Neural cell (in vitro differentiated cells): ENCODE results near the gene TMEM207. TPM values are rescaled to one million over a fixed set of nuclear protein-coding genes. Genes with fewer than 3 reads are reported as not detected.
A peak's percentile ranks its signal among the peaks of the same experiment; 100 is the strongest.

Experiments used
- H2AFZ ChIP-seq: fragments of 200-600, 300-800 bp; sonication (generic), shearing (Covaris generic); 2 replicates; pipeline ENCODE4 v1.6.0; 2014; ENCODE audit warnings: low read depth, mild to moderate bottlenecking, antibody characterized with exemption, low read length, moderate library complexity
- H3F3A ChIP-seq: fragments of 200-600 bp; shearing (Covaris generic); 2 replicates; pipeline ENCODE4 v1.6.1; 2016; ENCODE audit warnings: mild to moderate bottlenecking, moderate library complexity, mixed read lengths, antibody characterized with exemption, low read length; ENCODE audit not compliant: insufficient read depth, poor library complexity, severe bottlenecking
- H3K27ac ChIP-seq: fragments of 200-600, 300-800 bp; sonication (generic), shearing (Covaris generic); 2 replicates; pipeline ENCODE4 v1.5.1; 2014; ENCODE audit warnings: mild to moderate bottlenecking, low read length, moderate library complexity
- H3K27me3 ChIP-seq: fragments of 300-800, 200-600 bp; sonication (generic), shearing (Covaris generic); 2 replicates; pipeline ENCODE4 v1.6.0; 2014; ENCODE audit warnings: mild to moderate bottlenecking, low read depth, low read length, moderate library complexity; ENCODE audit not compliant: insufficient read depth
- H3K36me3 ChIP-seq: fragments of 300-800, 200-600 bp; sonication (generic), shearing (Covaris generic); 2 replicates; pipeline ENCODE4 v1.5.1; 2014; ENCODE audit warnings: mild to moderate bottlenecking, antibody characterized with exemption, low read length, moderate library complexity; ENCODE audit not compliant: insufficient read depth
- H3K4me2 ChIP-seq: fragments of 300-800, 200-600 bp; sonication (generic), shearing (Covaris generic); 2 replicates; pipeline ENCODE4 v1.6.0; 2014; ENCODE audit warnings: mild to moderate bottlenecking, low read length
- H3K4me3 ChIP-seq: fragments of 300-800, 200-600 bp; sonication (generic), shearing (Covaris generic); 2 replicates; pipeline ENCODE4 v1.5.1; 2014; ENCODE audit warnings: mild to moderate bottlenecking, low read length, moderate library complexity
- H3K79me2 ChIP-seq: fragments of 200-600 bp; shearing (Covaris generic); replicated peaks from 2 replicates; pipeline ENCODE4 v1.6.0; 2014; ENCODE audit warnings: mild to moderate bottlenecking, low read length, moderate library complexity; ENCODE audit not compliant: insufficient read depth
- H3K9ac ChIP-seq: fragments of 300-800, 200-600 bp; sonication (generic), shearing (Covaris generic); 2 replicates; pipeline ENCODE4 v1.6.1; 2016; ENCODE audit warnings: mild to moderate bottlenecking, low read length, mixed read lengths
- H3K9me2 ChIP-seq: fragments of 200-600 bp; shearing (Covaris generic); 2 replicates; pipeline ENCODE4 v1.6.1; 2016; ENCODE audit warnings: mild to moderate bottlenecking, low read length, mixed read lengths; ENCODE audit not compliant: insufficient read depth
- H3K9me3 ChIP-seq: fragments of 200-600, 300-800 bp; sonication (generic), shearing (Covaris generic); 2 replicates; pipeline ENCODE4 v1.6.1; 2016; ENCODE audit warnings: mild to moderate bottlenecking, mixed run types, low read length, moderate library complexity, mixed read lengths
- H4K20me1 ChIP-seq: fragments of 200-600 bp; shearing (Covaris generic); 2 replicates; pipeline ENCODE4 v1.6.1; 2016; ENCODE audit warnings: mild to moderate bottlenecking, mixed run types; ENCODE audit not compliant: insufficient read depth
- CTCF ChIP-seq: fragments of 450-650 bp; IDR thresholded peaks from 2 replicates; pipeline ENCODE4 v1.5.1; 2014; ENCODE audit warnings: antibody characterized with exemption, mild to moderate bottlenecking, moderate library complexity; ENCODE audit not compliant: poor library complexity, severe bottlenecking
- EP300 ChIP-seq: fragments of 450-650 bp; conservative IDR thresholded peaks from 2 replicates; pipeline ENCODE4 v1.6.1; 2014; ENCODE audit warnings: antibody characterized with exemption, mild to moderate bottlenecking, moderate library complexity; ENCODE audit not compliant: poor library complexity, severe bottlenecking
- EZH2 ChIP-seq: fragments of 200-600, 300-800 bp; shearing (Covaris generic), sonication (generic); IDR thresholded peaks from 2 replicates; pipeline ENCODE4 v1.6.1; 2014; ENCODE audit warnings: antibody characterized with exemption, low read length, borderline replicate concordance, mild to moderate bottlenecking; ENCODE audit not compliant: insufficient read depth, poor library complexity, severe bottlenecking
- POLR2AphosphoS5 ChIP-seq: IDR thresholded peaks from 2 replicates; pipeline ENCODE4 v1.6.1; 2012
- RAD21 ChIP-seq: fragments of 450-650 bp; conservative IDR thresholded peaks from 2 replicates; pipeline ENCODE4 v1.6.1; 2014; ENCODE audit warnings: antibody characterized with exemption, mild to moderate bottlenecking, moderate library complexity
- REST ChIP-seq: IDR thresholded peaks from 2 replicates; pipeline ENCODE4 v1.6.1; 2012; ENCODE audit warnings: borderline replicate concordance
- SMC3 ChIP-seq: fragments of 450-650 bp; conservative IDR thresholded peaks from 2 replicates; pipeline ENCODE4 v1.6.1; 2014; ENCODE audit warnings: antibody characterized with exemption, mild to moderate bottlenecking, moderate library complexity; ENCODE audit not compliant: poor library complexity
- polyA plus RNA-seq: library from polyadenylated mRNA; depleted of rRNA; stranded (reverse); fragments of >200 nt; gene quantifications from 2 replicates; pipeline ENCODE4 v1.2.3, GENCODE V29; 2014

TMEM207 gene
- polyA plus RNA-seq, 1 donor from 2014 or later, result 0.27 TPM

- H3K79me2 ChIP-seq, result no peaks in the 10 kb centered on the region
- no peak overlapping the region for H3K4me3 ChIP-seq
- no peaks in the 10 kb centered on the region for H3K9me3 ChIP-seq
- H3K4me2 ChIP-seq, result no peak overlapping the region
- H2AFZ ChIP-seq, result no peak overlapping the region
- no peaks in the 10 kb centered on the region for H3K36me3 ChIP-seq
- TF ChIP-seq EZH2 (no peak), RAD21 (peak; percentile 43), CTCF (peak; percentile 47), SMC3 (peak; percentile 40)
- H3K9ac ChIP-seq, result no peak overlapping the region
- H4K20me1 ChIP-seq, result no peaks in the 10 kb centered on the region
- no peaks in the 10 kb centered on the region for H3K27me3 ChIP-seq
- no peaks in the 10 kb centered on the region for H3K9me2 ChIP-seq
- no peaks in the 10 kb centered on the region for H3F3A ChIP-seq
- no peak overlapping the region for H3K27ac ChIP-seq
These were observed 6.4 kb downstream of the TMEM207 start for GRCh38 chr3:190443257-190443656.

- H3K9me3 ChIP-seq, result no peaks in the 10 kb centered on the region
- H2AFZ ChIP-seq, result no peak overlapping the region
- no peaks in the 10 kb centered on the region for H4K20me1 ChIP-seq
- peak overlapping the region; percentile 25 for H3K4me3 ChIP-seq
- H3K9me2 ChIP-seq, result no peaks in the 10 kb centered on the region
- peak overlapping the region; percentile 73 for H3K27ac ChIP-seq
- no peaks in the 10 kb centered on the region for H3K36me3 ChIP-seq
- TF ChIP-seq EP300 (peak; percentile 86), POLR2AphosphoS5 (peak; percentile 54), REST (no peak), RAD21 (no peak), CTCF (peak; percentile 16)
- H3K27me3 ChIP-seq, result no peaks in the 10 kb centered on the region
- H3K9ac ChIP-seq, result peak overlapping the region; percentile 8
- H3K79me2 ChIP-seq, result no peaks in the 10 kb centered on the region
- no peaks in the 10 kb centered on the region for H3F3A ChIP-seq
- H3K4me2 ChIP-seq, result no peak overlapping the region
These were observed 7.5 kb downstream of the TMEM207 start for GRCh38 chr3:190442240-190442639.
